Esophagus squamous epithelium (tissue), 5 donors: ENCODE results near the gene SVOP. TPM values are rescaled to one million over a fixed set of nuclear protein-coding genes. Genes with fewer than 3 reads are reported as not detected.
"Not testable (repeated sequence)": the region's sequence is repeated elsewhere in the genome, so short reads cannot be mapped to it uniquely, and the experiment has no call there.

Experiments
- DNase-seq: peaks from one replicate; lab custom pipeline; 2025; lab: John Stamatoyannopoulos, UW
- H3K27ac ChIP-seq, 4 donors: fragments of 200-600 bp; sonication (generic); one replicate each; pipeline ENCODE4 v1.5.1; 2016 to 2019; ENCODE audit warnings: mild to moderate bottlenecking in 1 of 4
- H3K27me3 ChIP-seq, 4 donors: fragments of 200-600 bp; sonication (generic); 1 replicate in 3 of 4; 2 replicates in 1 of 4; pipeline versions ENCODE4 v1.5.1 to v1.6.0; 2017 to 2021; ENCODE audit warnings: antibody characterized with exemption in 1 of 4
- H3K36me3 ChIP-seq, 3 donors: fragments of 200-600 bp; sonication (generic); one replicate each; pipeline ENCODE4 v1.5.1; 2016 to 2019
- H3K4me1 ChIP-seq, 3 donors: fragments of 200-600 bp; sonication (generic); one replicate each; pipeline ENCODE4 v1.5.1; 2017 to 2019
- H3K4me3 ChIP-seq, 4 donors: fragments of 200-600 bp; sonication (generic); 1 replicate in 3 of 4; 2 replicates in 1 of 4; pipeline ENCODE4 v1.5.1; 2016 to 2019; ENCODE audit warnings: mild to moderate bottlenecking in 2 of 4, moderate library complexity in 1 of 4
- H3K9me3 ChIP-seq, 3 donors: fragments of 200-600 bp; sonication (generic); one replicate each; pipeline ENCODE4 v1.5.1; 2016 to 2019
- POLR2A ChIP-seq, 4 donors: fragments of 450-650 bp; IDR thresholded peaks; one replicate each; pipeline ENCODE4 v1.6.1; 2017; ENCODE audit warnings: antibody characterized with exemption in 4 of 4, mild to moderate bottlenecking in 4 of 4, moderate library complexity in 3 of 4
- WGBS, 2 donors: methylation state at CpG; one replicate each; pipeline ENCODE4 v1.1.5; 2018; 5-methylcytosine and 5-hydroxymethylcytosine counted together
- intact Hi-C: fragments of 100-400 bp; cut with DNase I; formaldehyde crosslinking; loops from one replicate; pipeline ENCODE4 v1.15.0; 2022
- total RNA-seq, 4 donors: library from RNA; depleted of rRNA; stranded (reverse); fragments of >200 nt; gene quantifications; one replicate each; pipeline ENCODE4 v1.1.0, GENCODE V29; 2016
- TF ChIP-seq, protein P1 (sequence below), 6 experiments: fragments of 450-650 bp in 4 of 6; fragments of 200-600 bp in 2 of 6; sonication (generic) in 2 of 6; IDR thresholded peaks; one replicate each; pipeline ENCODE4 v1.5.1; 2016 to 2019; ENCODE audit warnings: antibody characterized with exemption in 6 of 6, mild to moderate bottlenecking in 4 of 6, moderate library complexity in 4 of 6
- donor health status: DM: yes; HTN: yes; CAD: no.

Gene SVOP
- total RNA-seq, 4 donors from 2014 or later, result not detected

- Histone ChIP-seq H3K4me3 (no peak overlapping the region), H3K4me1 (no peaks in the 10 kb centered on the region), H3K27me3 (no peaks in the 10 kb centered on the region), H3K27ac (no peak overlapping the region), H3K9me3 (no peaks in the 10 kb centered on the region), H3K36me3 (peaks cover 0 to 74% (median 0%) of the 10 kb centered on the region in 3 donors)
- no peak for DNase-seq
- 88 to 100% methylated on average over 1 to 3 of the region's 3 CpGs for WGBS, 2 donors
- intact Hi-C loops, result no loop called here
- TF ChIP-seq, protein P1, sequence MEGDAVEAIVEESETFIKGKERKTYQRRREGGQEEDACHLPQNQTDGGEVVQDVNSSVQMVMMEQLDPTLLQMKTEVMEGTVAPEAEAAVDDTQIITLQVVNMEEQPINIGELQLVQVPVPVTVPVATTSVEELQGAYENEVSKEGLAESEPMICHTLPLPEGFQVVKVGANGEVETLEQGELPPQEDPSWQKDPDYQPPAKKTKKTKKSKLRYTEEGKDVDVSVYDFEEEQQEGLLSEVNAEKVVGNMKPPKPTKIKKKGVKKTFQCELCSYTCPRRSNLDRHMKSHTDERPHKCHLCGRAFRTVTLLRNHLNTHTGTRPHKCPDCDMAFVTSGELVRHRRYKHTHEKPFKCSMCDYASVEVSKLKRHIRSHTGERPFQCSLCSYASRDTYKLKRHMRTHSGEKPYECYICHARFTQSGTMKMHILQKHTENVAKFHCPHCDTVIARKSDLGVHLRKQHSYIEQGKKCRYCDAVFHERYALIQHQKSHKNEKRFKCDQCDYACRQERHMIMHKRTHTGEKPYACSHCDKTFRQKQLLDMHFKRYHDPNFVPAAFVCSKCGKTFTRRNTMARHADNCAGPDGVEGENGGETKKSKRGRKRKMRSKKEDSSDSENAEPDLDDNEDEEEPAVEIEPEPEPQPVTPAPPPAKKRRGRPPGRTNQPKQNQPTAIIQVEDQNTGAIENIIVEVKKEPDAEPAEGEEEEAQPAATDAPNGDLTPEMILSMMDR (IDR thresholded peaks at IDR 0.05), result no peak
- no peak for TF ChIP-seq POLR2A (IDR thresholded peaks at IDR 0.05)
Measured at GRCh38 chr12:109064143-109064542, 43.3 kb upstream of the SVOP start.

GRCh38 chr12:109058773-109059172 is 37.9 kb upstream of the SVOP start:
- no peak for DNase-seq
- no peak overlapping the region for H3K4me3 ChIP-seq
- intact Hi-C loops, result no loop called here
- no peak overlapping the region for H3K27ac ChIP-seq
- H3K9me3 ChIP-seq, result no peaks in the 10 kb centered on the region
- H3K4me1 ChIP-seq, result peaks cover 0 to 9% (median 6%) of the 10 kb centered on the region in 3 donors
- H3K36me3 ChIP-seq, result peaks cover 0 to 65% (median 0%) of the 10 kb centered on the region in 3 donors
- TF ChIP-seq POLR2A (IDR thresholded peaks at IDR 0.05), result no peak
- TF ChIP-seq, protein P1 (IDR thresholded peaks at IDR 0.05), result no peak
- WGBS, 2 donors, result 91 to 96% methylated on average over 6 of the region's 6 CpGs
- no peaks in the 10 kb centered on the region for H3K27me3 ChIP-seq

- intact Hi-C loops, result no loop called here
- H3K27me3 ChIP-seq, result no peaks in the 10 kb centered on the region
- DNase-seq, result no peak
- TF ChIP-seq, protein P1 (IDR thresholded peaks at IDR 0.05), result no peak
- no peak for TF ChIP-seq POLR2A (IDR thresholded peaks at IDR 0.05)
- no peak overlapping the region for H3K4me3 ChIP-seq
- peaks cover 5 to 17% (median 10%) of the 10 kb centered on the region in 3 donors for H3K4me1 ChIP-seq
- no peaks in the 10 kb centered on the region for H3K9me3 ChIP-seq
- H3K36me3 ChIP-seq, result peaks cover 0 to 52% (median 0%) of the 10 kb centered on the region in 3 donors
- 100% methylated on average over 1 of the region's 1 CpG for WGBS, 2 donors
- H3K27ac ChIP-seq, result no peak overlapping the region
Measured at GRCh38 chr12:109057376-109057775, 36.5 kb upstream of the SVOP start.

- TF ChIP-seq, protein P1 (IDR thresholded peaks at IDR 0.05), result no peak
- TF ChIP-seq POLR2A (IDR thresholded peaks at IDR 0.05), result no peak
- H3K9me3 ChIP-seq, result no peaks in the 10 kb centered on the region
- WGBS, 2 donors, result 79 to 87% methylated on average over 3 of the region's 3 CpGs
- no peak overlapping the region for H3K4me3 ChIP-seq
- no peak for DNase-seq
- peaks cover 5 to 19% (median 10%) of the 10 kb centered on the region in 3 donors for H3K4me1 ChIP-seq
- peaks cover 0 to 51% (median 0%) of the 10 kb centered on the region in 3 donors for H3K36me3 ChIP-seq
- no peak overlapping the region for H3K27ac ChIP-seq
- intact Hi-C loops, result no loop called here
- no peaks in the 10 kb centered on the region for H3K27me3 ChIP-seq
Measured at GRCh38 chr12:109056891-109057290, 36.0 kb upstream of the SVOP start.

GRCh38 chr12:109054520-109054919 is 33.7 kb upstream of the SVOP start:
- H3K27me3 ChIP-seq, result no peaks in the 10 kb centered on the region
- intact Hi-C loops, result no loop called here
- H3K9me3 ChIP-seq, result no peaks in the 10 kb centered on the region
- TF ChIP-seq POLR2A (IDR thresholded peaks at IDR 0.05), result no peak
- TF ChIP-seq, protein P1 (IDR thresholded peaks at IDR 0.05), result no peak
- H3K27ac ChIP-seq, result no peak overlapping the region
- H3K36me3 ChIP-seq, result peaks cover 0 to 29% (median 0%) of the 10 kb centered on the region in 3 donors
- no peak overlapping the region for H3K4me3 ChIP-seq
- no peak for DNase-seq
- H3K4me1 ChIP-seq, result peaks cover 5 to 21% (median 10%) of the 10 kb centered on the region in 3 donors

DNA sequence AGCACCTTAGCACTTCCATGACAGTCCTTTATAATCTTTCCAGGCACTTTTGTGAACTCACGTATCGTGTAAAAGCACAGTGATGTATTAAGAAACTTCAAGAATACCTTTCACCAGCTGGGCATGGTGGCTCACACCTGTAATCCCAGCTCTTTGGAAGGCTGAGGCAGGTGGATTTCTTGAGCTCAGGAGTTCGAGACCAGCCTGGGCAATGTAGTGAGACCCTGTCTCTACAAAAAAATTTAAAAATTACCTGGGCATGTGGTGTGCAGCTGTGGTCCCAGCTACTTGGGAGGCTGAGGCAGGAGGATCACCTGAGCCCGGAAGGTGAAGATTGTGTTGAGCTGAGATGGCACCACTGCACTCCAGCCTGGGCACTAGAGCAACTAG is 33.3 kb upstream of the SVOP start:
- Histone ChIP-seq H3K4me1 (peaks cover 5 to 21% (median 10%) of the 10 kb centered on the region in 3 donors), H3K36me3 (peaks cover 0 to 25% (median 0%) of the 10 kb centered on the region in 3 donors), H3K27ac (peak overlapping the region; percentile 85 to 93 (median 90)), H3K4me3 (peak overlapping the region; percentile 80 to 99 (median 86))
- DNase-seq, intact Hi-C loops, H3K9me3 ChIP-seq, H3K27me3 ChIP-seq: not testable (repeated sequence)
- WGBS, 2 donors, result 51 to 59% methylated on average over 4 of the region's 4 CpGs
